H1 (cell line): Measurements from ENCODE around the gene PTPRH. TPM values are rescaled to one million over a fixed set of nuclear protein-coding genes. Genes with fewer than 3 reads are reported as not detected.

Source experiments
- ASH2L ChIP-seq: fragments of 200-600, 300-600 bp; sonication (generic); IDR thresholded peaks from one replicate; pipeline ENCODE4 v1.7.1; 2017; ENCODE audit warnings: low read length
- CBX5 ChIP-seq: fragments of 300-800, 300-1000 bp; sonication (generic); IDR thresholded peaks from 2 replicates; pipeline ENCODE4 v1.7.1; 2016; ENCODE audit warnings: antibody characterized with exemption, low read length, low read depth
- CBX8 ChIP-seq: fragments of 300-800, 300-1000 bp; sonication (generic); IDR thresholded peaks from 2 replicates; pipeline ENCODE4 v1.7.1; 2016; ENCODE audit warnings: low read depth, low read length, borderline replicate concordance
- CEBPB ChIP-seq: IDR thresholded peaks from 2 replicates; pipeline ENCODE4 v1.6.1; 2012; ENCODE audit warnings: low read depth, low read length
- CHD1 ChIP-seq: IDR thresholded peaks from 2 replicates; pipeline ENCODE4 v1.6.1; 2012; ENCODE audit warnings: low read depth, low read length, improper control_type of control experiment
- CHD2 ChIP-seq: IDR thresholded peaks from 2 replicates; pipeline ENCODE4 v1.6.1; 2012; ENCODE audit warnings: low read length, improper control_type of control experiment
- CTBP2 ChIP-seq: IDR thresholded peaks from 2 replicates; pipeline ENCODE4 v1.7.0; 2011; ENCODE audit warnings: borderline replicate concordance, mild to moderate bottlenecking, moderate library complexity, mixed read lengths, low read length; ENCODE audit not compliant: insufficient read depth, insufficient read length
- CTCF ChIP-seq, 3 experiments: IDR thresholded peaks; 1 replicate in 2 of 3; 2 replicates in 1 of 3; pipeline versions ENCODE4 v1.5.1 to v1.6.1; 2011; ENCODE audit warnings: low read length in 3 of 3, mild to moderate bottlenecking in 3 of 3, inconsistent platforms in 2 of 3, low read depth in 1 of 3, moderate library complexity in 1 of 3; ENCODE audit not compliant: insufficient read depth in 1 of 3; ENCODE audit errors: control extremely low read depth in 1 of 3
- HDAC6 ChIP-seq: IDR thresholded peaks from one replicate; pipeline ENCODE4 v1.7.1; 2012; ENCODE audit warnings: low read depth, mild to moderate bottlenecking, inconsistent platforms, low read length, moderate library complexity
- JUN ChIP-seq: IDR thresholded peaks from 2 replicates; pipeline ENCODE4 v1.6.1; 2011; ENCODE audit warnings: low read depth, mild to moderate bottlenecking, improper control_type of control experiment, low read length
- KDM1A ChIP-seq: fragments of 200-600, 300-600 bp; sonication (generic); IDR thresholded peaks from 2 replicates; pipeline ENCODE4 v1.7.1; 2016; ENCODE audit warnings: mild to moderate bottlenecking, low read length, borderline replicate concordance
- MAFK ChIP-seq: IDR thresholded peaks from 2 replicates; pipeline ENCODE4 v1.6.1; 2012; ENCODE audit warnings: low read depth, mild to moderate bottlenecking, improper control_type of control experiment, low read length
- POLR2A ChIP-seq, 2 experiments: IDR thresholded peaks; 1 replicate in 1 of 2; 2 replicates in 1 of 2; pipeline ENCODE4 v1.6.1; 2011; ENCODE audit warnings: low read depth in 2 of 2, low read length in 2 of 2, mild to moderate bottlenecking in 2 of 2; ENCODE audit errors: control extremely low read depth in 1 of 2
- RBBP5 ChIP-seq: IDR thresholded peaks from 2 replicates; pipeline ENCODE4 v1.7.1; 2012; ENCODE audit warnings: low read depth, mild to moderate bottlenecking, inconsistent platforms, low read length, moderate library complexity, borderline replicate concordance
- RNF2 ChIP-seq: fragments of 200-900, 300-1000 bp; sonication (generic); IDR thresholded peaks from 2 replicates; pipeline ENCODE4 v1.7.1; 2016; ENCODE audit warnings: borderline replicate concordance, low read depth, mild to moderate bottlenecking, antibody characterized with exemption, low read length; ENCODE audit not compliant: poor library complexity, severe bottlenecking; ENCODE audit errors: missing control alignments
- RXRA ChIP-seq: IDR thresholded peaks from 2 replicates; pipeline ENCODE4 v1.6.1; 2011; ENCODE audit warnings: low read depth, mild to moderate bottlenecking, low read length, moderate library complexity; ENCODE audit not compliant: insufficient read depth
- SIRT6 ChIP-seq: IDR thresholded peaks from one replicate; pipeline ENCODE4 v1.7.1; 2012; ENCODE audit warnings: low read length, inconsistent platforms
- SIX5 ChIP-seq: IDR thresholded peaks from 2 replicates; pipeline ENCODE4 v1.6.1; 2011; ENCODE audit warnings: mild to moderate bottlenecking, low read depth, low read length
- SP2 ChIP-seq: IDR thresholded peaks from 2 replicates; pipeline ENCODE4 v1.6.1; 2012; ENCODE audit warnings: mild to moderate bottlenecking, low read length, inconsistent platforms
- SRF ChIP-seq: IDR thresholded peaks from 2 replicates; pipeline ENCODE4 v1.6.1; 2011; ENCODE audit warnings: mild to moderate bottlenecking, low read depth, low read length, moderate library complexity
- TEAD4 ChIP-seq: IDR thresholded peaks from 2 replicates; pipeline ENCODE4 v1.6.1; 2012; ENCODE audit warnings: low read depth, low read length, inconsistent platforms, mixed read lengths
- YY1 ChIP-seq: IDR thresholded peaks from 2 replicates; pipeline ENCODE4 v1.6.1; 2011; ENCODE audit warnings: low read depth, mild to moderate bottlenecking, low read length
- polyA plus RNA-seq, 7 experiments: library from polyadenylated mRNA; depleted of rRNA in 3 of 7; stranded (reverse) in 5 of 7; unstranded in 2 of 7; fragments of >200 nt in 5 of 7; fragments of 200-250 nt in 2 of 7; gene quantifications; 1 replicate in 5 of 7; 2 replicates in 1 of 7; 4 replicates in 1 of 7; pipeline versions ENCODE4 v1.2.1 to v1.2.3, GENCODE V29; 2011 to 2013; ENCODE audit warnings: missing spikeins in 2 of 7, mixed read lengths in 2 of 7
- total RNA-seq: library from RNA; stranded (reverse); fragmentation: NEBNext Ultra II Directional; extraction: Animal tissue kit (Norgen Biotek cat#: 25700); gene quantifications from 2 replicates; pipeline ENCODE4 v1.2.1, GENCODE V29; 2021

The PTPRH gene
- total and polyA plus RNA-seq, 2 of the 8 experiments (the other 6 are each of a cell fraction or from before 2014, with no cell fraction given) = 0.30 to 0.39 TPM

- TF ChIP-seq JUN (peak; percentile 80; the same call in 1 of the 2 replicates), RBBP5 (no peak), POLR2A (IDR thresholded peaks at IDR 0.05; ENCODE audit: control extremely low read depth in 1 of 2, low read depth in 2 of 2, low read length in 2 of 2) (no peak), RXRA (no peak), CBX8 (no peak), MAFK (no peak), CHD2 (no peak; the same call in 1 of the 2 replicates), YY1 (peak; percentile 82), SIRT6 (no peak), HDAC6 (no peak), KDM1A (peak; percentile 73), CHD1 (no peak), RNF2 (no peak), SIX5 (peak; percentile 93), ASH2L (peak; percentile 65), CEBPB (no peak), SP2 (no peak), CTBP2 (peak; percentile 70), TEAD4 (peak; percentile 88), SRF (0 out of 2 replicates have a peak, but pooled peaks have one; percentile 10), CBX5 (no peak), CTCF (IDR thresholded peaks at IDR 0.05; ENCODE audit: control extremely low read depth in 1 of 3, insufficient read depth in 1 of 3, low read depth in 1 of 3, low read length in 3 of 3) (no peak)
Measured at GRCh38 chr19:55178781-55179599, 30.3 kb downstream of the PTPRH start (continued).
